AG04450 (cell line): ENCODE results near the gene HSPA4. TPM values are rescaled to one million over a fixed set of nuclear protein-coding genes. Genes with fewer than 3 reads are reported as not detected.
"Not testable (repeated sequence)": the region's sequence is repeated elsewhere in the genome, so short reads cannot be mapped to it uniquely, and the experiment has no call there.

ENCODE experiments used
- CTCF ChIA-PET: fragments of 300-600, 350-600 bp; formaldehyde crosslinking; extraction: SDS; loops from one replicate; lab custom pipeline; 2022; ENCODE audit warnings: antibody characterized with exemption, inconsistent platforms; lab: Charles Lee
- POLR2A ChIA-PET: fragments of 350-600 bp; formaldehyde crosslinking; extraction: SDS; loops from one replicate; lab custom pipeline; 2021; ENCODE audit warnings: antibody characterized with exemption, inconsistent platforms; lab: Yijun Ruan, JAX
- DNase-seq: peaks from one replicate; pipeline ENCODE4 v3.0.0-alpha.2; 2011; ENCODE audit warnings: low read depth, low spot score
- H3K27ac ChIP-seq: one replicate; pipeline ENCODE4 v1.5.1; 2012; ENCODE audit warnings: low read depth, low read length, control low read depth
- H3K27me3 ChIP-seq: one replicate; pipeline ENCODE4 v1.6.0; 2012; ENCODE audit warnings: low read length; ENCODE audit not compliant: control insufficient read depth, insufficient read depth
- H3K4me3 ChIP-seq: 2 replicates; pipeline ENCODE4 v1.5.1; 2011; ENCODE audit warnings: mild to moderate bottlenecking, low read depth, low read length, control low read depth
- H3K9me3 ChIP-seq: 2 replicates; pipeline ENCODE4 v1.5.1; 2012; ENCODE audit warnings: low read length; ENCODE audit not compliant: control insufficient read depth, insufficient read depth
- CTCF ChIP-seq: IDR thresholded peaks from 2 replicates; pipeline ENCODE4 v1.5.1; 2011; ENCODE audit warnings: low read depth, low read length, control low read depth, inconsistent platforms
- polyA minus RNA-seq: library from RNA; depleted of rRNA, polyadenylated mRNA; stranded (reverse); fragments of >200 nt; gene quantifications from 2 replicates; pipeline ENCODE4 v1.2.3, GENCODE V29; 2011; rRNA and poly(A)+ RNA removed
- polyA plus RNA-seq: library from polyadenylated mRNA; depleted of rRNA; stranded (reverse); fragments of >200 nt; gene quantifications from 2 replicates; pipeline ENCODE4 v1.2.3, GENCODE V29; 2011; rRNA removed

HSPA4 gene
- polyA plus RNA-seq (63.8 and 96.9 TPM in 2 replicates), polyA minus RNA-seq (50.8 and 104 TPM in 2 replicates)

- no peaks in the 10 kb centered on the region for H3K27me3 ChIP-seq
- POLR2A ChIA-PET: interaction anchor here (0.6 to 2.3 kb wide), 6 partner anchors 12 to 89 kb away, joined by 3 to 27 read pairs (median 5); partner anchors contain the start of genes AFF4 and ZCCHC10
- peak within 1 kb of the TSS; percentile 96 for H3K4me3 ChIP-seq
- peaks cover 11% of the 10 kb centered on the region for H3K9me3 ChIP-seq
- H3K27ac ChIP-seq: peak within 1 kb of the TSS; percentile 99
- TF ChIP-seq CTCF: no peak
- peak; percentile 98 for DNase-seq
- CTCF ChIA-PET: interaction anchor here (0.6 to 1.1 kb wide), 2 partner anchors 27 to 102 kb away, joined by 3 to 4 read pairs; no protein-coding TSS in a partner anchor
These were observed at the start of gene HSPA4 for GRCh38 chr5:133051542-133052316. Gene HSPA4, plus strand, starts transcription at chr5:133052013. Its CDS starts 238 bp downstream, at chr5:133052251.

- Histone ChIP-seq H3K27me3 (no peaks in the 10 kb centered on the region), H3K27ac (no peak overlapping the region), H3K9me3 (no peaks in the 10 kb centered on the region), H3K4me3 (no peak overlapping the region)
- TF ChIP-seq CTCF: no peak
- CTCF ChIA-PET: no interaction called here
- no peak for DNase-seq
- POLR2A ChIA-PET: no interaction called here
These were observed 45.2 kb upstream of the HSPA4 start for GRCh38 chr5:133006653-133007052.

- DNase-seq, POLR2A ChIA-PET, H3K9me3 ChIP-seq, H3K27me3 ChIP-seq, H3K4me3 ChIP-seq, H3K27ac ChIP-seq: not testable (repeated sequence)
- CTCF ChIA-PET: interaction anchor here (0.6 kb wide), 1 partner anchor 12 kb away, joined by 10 read pairs; no protein-coding TSS in a partner anchor
These were observed 43.4 kb upstream of the HSPA4 start for GRCh38 chr5:133008455-133008854.

- H3K27me3 ChIP-seq: no peaks in the 10 kb centered on the region
- no peak overlapping the region for H3K27ac ChIP-seq
- DNase-seq: no peak
- H3K9me3 ChIP-seq: peaks cover 3% of the 10 kb centered on the region; the same call in 1 of the 2 replicates
- POLR2A ChIA-PET: interaction anchor here (0.6 kb wide), 1 partner anchor 28 kb away, joined by 5 read pairs; no protein-coding TSS in a partner anchor
- TF ChIP-seq CTCF: no peak
- CTCF ChIA-PET: interaction anchor here (1.3 kb wide), 1 partner anchor 195 kb away, joined by 5 read pairs; no protein-coding TSS in a partner anchor
- H3K4me3 ChIP-seq: no peak overlapping the region
These were observed 36.3 kb upstream of the HSPA4 start for GRCh38 chr5:133015466-133015865.

- Histone ChIP-seq H3K4me3 (no peak overlapping the region), H3K9me3 (no peaks in the 10 kb centered on the region), H3K27ac (no peak overlapping the region), H3K27me3 (no peaks in the 10 kb centered on the region)
- TF ChIP-seq CTCF: no peak
- ChIA-PET CTCF (no interaction called here), POLR2A (interaction anchor here (0.7 kb wide), 1 partner anchor 54 kb away, joined by 3 read pairs; the partner anchor contains the start of gene AFF4)
- no peak for DNase-seq
These were observed 33.8 kb upstream of the HSPA4 start for GRCh38 chr5:133017964-133018363.

- H3K27ac ChIP-seq, H3K9me3 ChIP-seq, POLR2A ChIA-PET, DNase-seq, H3K27me3 ChIP-seq, H3K4me3 ChIP-seq: not testable (repeated sequence)
- CTCF ChIA-PET: interaction anchor here (0.6 kb wide), 1 partner anchor 31 kb away, joined by 3 read pairs; no protein-coding TSS in a partner anchor
These were observed 32.3 kb upstream of the HSPA4 start for GRCh38 chr5:133019471-133019870.
